ENCODE measurements around the gene DMC1.

DNA sequence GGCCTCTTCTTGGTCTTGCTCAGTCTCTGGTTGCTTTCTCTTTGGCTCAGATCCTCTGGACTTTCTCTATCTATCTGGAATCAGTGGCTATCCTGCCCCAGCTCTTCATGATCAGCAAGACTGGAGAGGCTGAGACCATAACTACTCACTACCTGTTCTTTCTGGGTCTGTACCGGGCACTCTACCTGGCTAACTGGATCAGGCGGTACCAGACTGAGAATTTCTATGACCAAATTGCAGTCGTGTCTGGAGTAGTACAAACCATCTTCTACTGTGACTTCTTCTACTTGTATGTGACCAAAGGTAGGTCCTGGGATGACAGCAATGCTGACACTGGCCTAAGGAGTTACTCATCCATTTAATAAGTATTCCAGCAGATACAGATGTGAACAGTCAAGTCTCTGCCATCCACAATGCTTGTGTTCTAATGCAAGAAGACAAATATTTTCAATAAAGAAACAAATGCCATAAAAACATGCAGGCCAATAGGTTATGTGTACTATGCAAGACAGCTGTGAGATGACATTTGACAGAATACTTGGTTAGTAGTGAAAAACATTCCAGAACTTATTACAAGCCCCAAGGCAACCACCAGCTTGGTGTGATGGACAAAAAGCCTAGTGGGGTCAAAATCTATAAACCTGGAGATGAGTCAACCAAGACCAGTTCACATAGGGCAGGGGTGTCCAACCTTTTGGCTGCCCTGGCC, 88.7 kb downstream of the DMC1 start:
- TF ChIP-seq, protein P1, sequence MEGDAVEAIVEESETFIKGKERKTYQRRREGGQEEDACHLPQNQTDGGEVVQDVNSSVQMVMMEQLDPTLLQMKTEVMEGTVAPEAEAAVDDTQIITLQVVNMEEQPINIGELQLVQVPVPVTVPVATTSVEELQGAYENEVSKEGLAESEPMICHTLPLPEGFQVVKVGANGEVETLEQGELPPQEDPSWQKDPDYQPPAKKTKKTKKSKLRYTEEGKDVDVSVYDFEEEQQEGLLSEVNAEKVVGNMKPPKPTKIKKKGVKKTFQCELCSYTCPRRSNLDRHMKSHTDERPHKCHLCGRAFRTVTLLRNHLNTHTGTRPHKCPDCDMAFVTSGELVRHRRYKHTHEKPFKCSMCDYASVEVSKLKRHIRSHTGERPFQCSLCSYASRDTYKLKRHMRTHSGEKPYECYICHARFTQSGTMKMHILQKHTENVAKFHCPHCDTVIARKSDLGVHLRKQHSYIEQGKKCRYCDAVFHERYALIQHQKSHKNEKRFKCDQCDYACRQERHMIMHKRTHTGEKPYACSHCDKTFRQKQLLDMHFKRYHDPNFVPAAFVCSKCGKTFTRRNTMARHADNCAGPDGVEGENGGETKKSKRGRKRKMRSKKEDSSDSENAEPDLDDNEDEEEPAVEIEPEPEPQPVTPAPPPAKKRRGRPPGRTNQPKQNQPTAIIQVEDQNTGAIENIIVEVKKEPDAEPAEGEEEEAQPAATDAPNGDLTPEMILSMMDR (IDR thresholded peaks at IDR 0.05) = no peak
- no peak for TF ChIP-seq POLR2AphosphoS5 (IDR thresholded peaks at IDR 0.05; ENCODE audit: low read depth, low read length)
- TF ChIP-seq SIN3A (IDR thresholded peaks at IDR 0.05; ENCODE audit: borderline replicate concordance, insufficient read depth, low read depth, low read length) = no peak
- TF ChIP-seq, protein P2, sequence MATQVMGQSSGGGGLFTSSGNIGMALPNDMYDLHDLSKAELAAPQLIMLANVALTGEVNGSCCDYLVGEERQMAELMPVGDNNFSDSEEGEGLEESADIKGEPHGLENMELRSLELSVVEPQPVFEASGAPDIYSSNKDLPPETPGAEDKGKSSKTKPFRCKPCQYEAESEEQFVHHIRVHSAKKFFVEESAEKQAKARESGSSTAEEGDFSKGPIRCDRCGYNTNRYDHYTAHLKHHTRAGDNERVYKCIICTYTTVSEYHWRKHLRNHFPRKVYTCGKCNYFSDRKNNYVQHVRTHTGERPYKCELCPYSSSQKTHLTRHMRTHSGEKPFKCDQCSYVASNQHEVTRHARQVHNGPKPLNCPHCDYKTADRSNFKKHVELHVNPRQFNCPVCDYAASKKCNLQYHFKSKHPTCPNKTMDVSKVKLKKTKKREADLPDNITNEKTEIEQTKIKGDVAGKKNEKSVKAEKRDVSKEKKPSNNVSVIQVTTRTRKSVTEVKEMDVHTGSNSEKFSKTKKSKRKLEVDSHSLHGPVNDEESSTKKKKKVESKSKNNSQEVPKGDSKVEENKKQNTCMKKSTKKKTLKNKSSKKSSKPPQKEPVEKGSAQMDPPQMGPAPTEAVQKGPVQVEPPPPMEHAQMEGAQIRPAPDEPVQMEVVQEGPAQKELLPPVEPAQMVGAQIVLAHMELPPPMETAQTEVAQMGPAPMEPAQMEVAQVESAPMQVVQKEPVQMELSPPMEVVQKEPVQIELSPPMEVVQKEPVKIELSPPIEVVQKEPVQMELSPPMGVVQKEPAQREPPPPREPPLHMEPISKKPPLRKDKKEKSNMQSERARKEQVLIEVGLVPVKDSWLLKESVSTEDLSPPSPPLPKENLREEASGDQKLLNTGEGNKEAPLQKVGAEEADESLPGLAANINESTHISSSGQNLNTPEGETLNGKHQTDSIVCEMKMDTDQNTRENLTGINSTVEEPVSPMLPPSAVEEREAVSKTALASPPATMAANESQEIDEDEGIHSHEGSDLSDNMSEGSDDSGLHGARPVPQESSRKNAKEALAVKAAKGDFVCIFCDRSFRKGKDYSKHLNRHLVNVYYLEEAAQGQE (IDR thresholded peaks at IDR 0.05; ENCODE audit: insufficient read depth in 1 of 2, low read depth in 2 of 2, low read length in 1 of 2) = no peak
